Mammary epithelial cell (primary cell): ENCODE measurements around the gene GPR146.

ENCODE experiments used
- CTCF ChIP-seq, 2 donors: IDR thresholded peaks in 1 of 2; conservative IDR thresholded peaks in 1 of 2; 2 replicates each; pipeline ENCODE4 v1.5.1; 2011 to 2012; ENCODE audit warnings: inconsistent platforms in 2 of 2, low read length in 2 of 2, mild to moderate bottlenecking in 2 of 2, control low read depth in 1 of 2, low read depth in 1 of 2; ENCODE audit not compliant: insufficient read depth in 1 of 2; ENCODE audit errors: extremely low read depth in 1 of 2
- EZH2 ChIP-seq: IDR thresholded peaks from 2 replicates; pipeline ENCODE4 v1.6.1; 2012; ENCODE audit warnings: low read length, inconsistent platforms, borderline replicate concordance

GRCh38 chr7:996079-996872 lies 48.1 kb upstream of the GPR146 start:
- TF ChIP-seq CTCF (conservative IDR thresholded peaks at IDR 0.05 in 1 of 2, IDR thresholded peaks at IDR 0.05 in 1 of 2; ENCODE audit: extremely low read depth in 1 of 2, insufficient read depth in 1 of 2, low read depth in 1 of 2, low read length in 2 of 2) (no peak), EZH2 (no peak)
